Activated naive CD4-positive, alpha-beta T cell (primary cell): Measurements from ENCODE around the gene SEMA3A.

Experiments used
- DNase-seq, 4 experiments: peaks; one replicate each; lab custom pipeline; 2025; lab: John Stamatoyannopoulos, UW

The SEMA3A gene

DNA sequence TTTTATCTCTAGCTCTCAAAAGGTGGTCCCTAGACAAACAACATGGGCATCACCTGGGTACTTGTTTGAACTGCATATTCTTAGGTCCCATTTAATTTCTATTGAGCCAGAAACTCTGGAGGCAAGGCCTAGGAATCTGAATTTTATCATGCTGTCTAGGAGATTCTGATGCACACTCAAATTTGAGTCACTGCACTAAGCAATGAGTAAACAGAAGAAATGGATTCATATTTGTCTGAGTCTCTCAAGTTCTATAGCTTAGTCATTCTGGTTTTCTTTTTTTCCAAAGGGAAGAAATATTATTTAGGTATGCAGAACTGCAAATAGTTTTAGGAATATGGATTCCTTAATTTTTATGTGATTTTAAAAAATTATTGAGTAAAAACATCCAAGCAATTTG is 185.5 kb downstream of the SEMA3A start:
- no peak for DNase-seq

DNA sequence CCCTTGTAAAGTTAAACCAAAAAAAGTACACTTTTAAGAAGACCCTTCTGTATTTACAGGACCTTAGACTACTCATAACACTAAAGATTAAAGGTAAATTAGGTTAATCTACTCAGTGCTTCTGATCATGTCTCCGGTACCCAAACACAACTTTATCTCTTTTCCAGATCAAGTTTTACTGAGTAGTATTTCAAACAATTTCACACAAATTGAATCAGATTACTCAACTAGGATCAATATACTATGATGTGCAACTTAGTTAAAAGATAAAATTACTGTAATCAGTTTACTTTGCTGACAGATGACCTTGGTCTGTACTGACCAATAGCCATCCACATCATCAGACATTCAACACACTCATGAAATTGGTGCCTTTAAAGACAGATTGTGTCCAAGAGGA is 191.4 kb downstream of the SEMA3A start:
- no peak for DNase-seq

DNA sequence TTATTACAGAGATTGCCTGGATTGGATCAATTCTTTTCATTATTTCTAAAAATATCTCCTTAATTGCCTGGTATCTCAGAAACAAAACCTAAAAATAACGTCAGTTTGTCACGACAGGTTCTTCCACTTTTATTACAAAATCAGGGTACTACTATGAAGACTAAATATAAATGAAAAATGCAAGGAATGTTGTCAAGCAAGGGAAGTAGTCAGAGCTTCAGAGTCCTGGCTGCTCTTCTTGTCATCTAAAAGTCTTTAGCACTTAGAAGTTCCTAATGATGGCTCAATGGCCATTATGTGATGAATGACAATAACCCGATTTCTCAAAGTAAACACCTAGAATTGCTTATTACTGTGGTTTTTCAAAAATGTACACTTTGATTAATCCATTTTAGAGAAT is 192.2 kb downstream of the SEMA3A start:
- no peak for DNase-seq

DNA sequence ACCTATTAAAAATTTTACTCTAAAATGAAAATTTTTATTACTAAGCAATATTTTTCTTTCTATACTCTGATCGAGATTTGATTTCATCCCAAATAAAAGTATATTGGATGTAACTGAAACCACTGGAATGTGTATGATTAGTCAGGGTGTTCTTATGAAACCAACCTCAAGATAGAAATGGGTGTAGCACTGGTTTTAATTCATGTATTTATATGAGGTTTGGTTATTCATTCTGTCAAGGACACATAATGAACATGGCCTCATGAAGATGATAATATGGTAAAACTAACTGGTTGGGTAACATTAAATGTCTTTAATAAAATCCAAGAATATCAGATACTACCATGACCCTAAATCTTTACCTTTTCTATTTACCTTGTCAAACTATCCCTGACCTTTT is 197.7 kb downstream of the SEMA3A start:
- no peak for DNase-seq

DNA sequence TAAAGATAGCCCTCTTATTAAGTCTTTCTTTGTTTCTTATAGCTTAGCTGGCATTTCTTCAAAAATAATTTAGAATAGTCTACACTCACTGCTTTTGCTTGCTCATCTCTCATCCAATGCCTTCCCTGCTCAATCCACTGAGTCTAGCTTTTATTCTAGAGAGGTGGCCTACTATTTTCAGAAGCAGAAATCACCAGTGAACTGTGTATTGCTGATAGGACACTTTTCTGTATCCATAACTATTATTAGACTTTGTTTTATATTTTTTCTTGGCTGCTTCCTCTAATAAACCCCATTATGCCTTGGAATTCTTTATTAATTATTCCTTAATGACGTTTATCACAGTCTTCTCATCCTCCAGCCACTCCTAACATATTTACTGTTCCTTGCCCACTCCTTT is 206.8 kb downstream of the SEMA3A start:
- DNase-seq: no peak

DNA sequence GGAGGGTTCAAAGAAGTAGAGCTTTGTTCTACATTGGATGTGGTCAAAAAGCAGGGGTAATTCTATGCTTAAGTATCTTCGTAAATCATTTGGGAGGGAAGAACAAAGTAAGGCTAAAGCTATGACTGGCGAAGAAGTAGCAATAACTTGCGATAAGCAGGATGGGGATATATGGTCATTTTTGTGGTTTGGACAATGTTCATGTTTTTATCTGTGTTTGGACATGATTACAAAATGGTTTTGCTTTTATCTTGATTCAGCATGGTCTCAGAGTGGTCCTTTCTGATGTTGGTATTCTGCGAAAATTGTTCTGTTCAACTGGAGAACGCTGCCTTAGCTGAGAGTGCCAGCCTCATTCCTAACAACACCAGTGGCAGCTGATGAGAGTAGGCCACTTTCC is 208.8 kb downstream of the SEMA3A start:
- no peak for DNase-seq

DNA sequence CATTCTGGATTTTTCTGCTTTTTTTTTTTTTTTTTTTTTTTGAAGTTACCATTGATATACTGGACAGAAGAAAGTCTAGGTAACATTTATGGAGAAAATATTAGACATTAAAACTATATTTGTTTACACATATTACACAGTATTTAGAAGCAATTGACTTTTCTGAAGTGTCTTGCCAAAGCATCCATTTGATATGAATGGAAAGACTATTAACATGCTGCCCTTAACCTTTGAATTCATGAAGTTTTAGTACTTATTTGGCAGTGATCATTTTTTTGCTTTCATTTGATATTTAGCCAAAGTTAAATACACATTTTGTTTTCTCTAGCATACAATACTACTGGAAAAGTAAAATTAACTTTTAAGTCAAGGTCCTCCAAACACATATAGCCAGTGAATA is 210.0 kb downstream of the SEMA3A start:
- no peak for DNase-seq

DNA sequence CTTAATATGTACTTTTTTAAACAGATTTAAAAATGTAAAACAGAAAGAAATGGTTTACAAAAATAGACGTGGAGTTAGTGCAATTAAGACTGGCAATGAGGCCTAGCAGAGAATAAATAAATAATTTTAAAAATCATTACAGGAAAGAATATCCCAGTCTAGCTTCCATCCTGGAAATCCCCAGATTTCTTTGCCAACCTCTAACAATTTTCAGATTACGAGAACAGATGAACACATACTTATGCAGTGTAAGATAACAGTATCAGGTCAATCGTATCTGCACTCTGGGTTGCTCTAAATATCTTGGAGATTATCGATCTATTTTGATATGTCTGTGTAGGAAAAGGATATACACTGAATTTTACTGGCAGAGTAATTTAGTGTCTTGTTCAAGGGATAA is 210.5 kb downstream of the SEMA3A start:
- DNase-seq: no peak

DNA sequence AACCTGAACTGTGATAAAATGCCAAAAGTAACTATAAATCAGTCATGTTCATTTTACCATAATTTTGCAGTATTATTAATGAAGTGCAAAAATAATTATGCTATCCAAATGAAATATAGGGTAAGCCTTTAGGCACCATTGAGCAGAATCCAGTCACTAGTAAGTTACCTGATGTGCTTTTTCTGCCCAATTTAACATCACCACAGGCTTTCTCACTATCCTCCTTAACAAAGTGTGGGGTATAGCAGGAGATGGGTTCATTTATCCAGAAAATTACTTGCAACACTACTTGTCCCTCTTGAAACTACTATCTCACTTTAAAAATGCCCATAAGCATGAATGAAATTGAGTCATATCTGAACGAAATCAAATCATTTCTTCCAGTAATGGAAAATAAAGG is 211.0 kb downstream of the SEMA3A start:
- no peak for DNase-seq

DNA sequence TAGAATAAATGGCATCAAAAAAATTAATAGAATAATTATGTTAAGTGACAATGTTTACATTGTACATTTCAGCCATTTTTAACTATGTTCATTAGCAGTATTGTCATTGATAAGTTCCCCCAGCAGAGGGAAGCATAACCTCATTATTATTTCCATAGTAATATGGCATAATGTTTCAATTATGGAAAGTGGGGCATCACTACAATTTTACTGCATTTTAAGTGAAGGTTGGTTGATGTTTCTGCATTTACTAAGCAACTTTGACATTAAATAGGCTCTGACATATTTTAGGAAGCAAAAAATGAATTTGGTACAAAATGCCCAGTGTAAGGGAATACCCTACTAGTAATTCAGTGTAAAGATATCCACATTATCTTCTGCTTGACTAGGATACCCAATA is 218.3 kb downstream of the SEMA3A start:
- no peak for DNase-seq

DNA sequence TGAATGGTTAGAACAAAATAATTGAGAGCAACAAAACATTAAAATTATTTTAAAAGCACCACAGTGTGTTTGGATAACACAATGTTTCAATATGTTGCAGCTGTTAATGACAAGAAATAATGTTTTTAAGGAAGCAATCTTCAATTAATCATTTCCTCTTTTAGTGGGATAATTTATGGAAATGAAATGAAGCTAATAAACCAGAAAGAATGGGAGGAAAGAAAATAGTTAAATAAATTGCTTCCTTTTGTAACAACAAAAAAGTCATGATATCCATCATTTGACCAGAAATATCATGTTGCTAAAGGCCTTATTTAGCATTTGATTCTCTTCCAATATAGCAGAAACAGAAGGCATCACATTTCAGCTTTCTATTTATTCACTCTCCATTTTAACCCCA is 224.5 kb downstream of the SEMA3A start:
- no peak for DNase-seq

DNA sequence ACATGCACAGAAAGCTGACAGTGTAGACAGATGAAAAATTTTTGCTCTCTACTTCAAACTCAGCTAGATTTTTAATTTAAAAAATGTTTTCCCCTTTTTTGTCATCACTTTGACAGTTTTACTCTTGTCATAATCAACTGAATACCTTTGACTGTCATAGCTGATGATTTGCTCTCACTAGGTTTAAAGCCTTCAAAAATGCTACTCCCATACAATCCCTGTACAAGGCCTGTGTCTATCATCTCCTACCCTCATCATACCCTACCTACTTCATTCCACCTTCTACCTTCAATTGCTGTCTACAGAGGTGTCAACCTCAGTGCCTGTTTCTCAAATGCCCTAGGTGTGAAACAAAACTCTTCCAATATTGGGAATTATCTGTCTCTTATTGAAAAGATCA is 230.3 kb downstream of the SEMA3A start:
- DNase-seq: no peak

DNA sequence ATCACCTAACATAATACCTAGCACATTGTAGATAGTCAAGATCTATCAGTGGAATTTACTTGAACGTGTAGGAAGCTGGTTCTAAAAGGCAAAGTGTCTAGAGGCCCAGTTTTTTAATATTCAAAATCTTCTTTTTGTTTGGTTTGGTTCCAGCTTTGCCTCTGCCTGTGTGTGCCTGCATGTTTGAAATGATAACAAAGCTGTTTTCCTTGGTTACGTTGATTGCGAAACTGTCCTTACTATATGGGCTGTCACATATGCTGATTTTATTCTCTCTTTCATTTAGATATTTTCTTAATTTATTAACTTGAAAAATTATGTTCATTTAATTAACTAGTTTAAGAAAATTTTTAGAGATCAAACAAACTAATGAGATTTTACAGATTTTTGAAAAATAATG is 237.3 kb downstream of the SEMA3A start:
- DNase-seq: no peak

DNA sequence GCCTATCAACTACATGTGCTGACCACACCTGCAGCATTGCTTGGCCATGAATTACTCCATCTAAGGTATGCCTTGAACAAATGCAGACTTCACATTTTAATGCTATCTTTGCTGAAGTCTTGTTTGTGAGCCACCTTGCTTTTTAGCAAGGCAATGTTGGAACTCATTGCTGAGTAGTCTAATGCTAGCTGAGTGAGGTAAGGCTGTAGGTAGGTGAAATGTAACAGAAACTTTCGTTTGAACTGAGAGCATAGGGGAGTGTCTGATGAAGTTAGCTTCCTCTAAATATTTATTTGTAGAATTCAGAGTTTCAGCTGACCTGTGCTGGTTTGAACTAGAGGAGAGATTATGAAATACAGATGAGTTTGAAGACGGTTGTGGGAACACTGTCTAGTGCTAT is 238.5 kb downstream of the SEMA3A start:
- DNase-seq: no peak

DNA sequence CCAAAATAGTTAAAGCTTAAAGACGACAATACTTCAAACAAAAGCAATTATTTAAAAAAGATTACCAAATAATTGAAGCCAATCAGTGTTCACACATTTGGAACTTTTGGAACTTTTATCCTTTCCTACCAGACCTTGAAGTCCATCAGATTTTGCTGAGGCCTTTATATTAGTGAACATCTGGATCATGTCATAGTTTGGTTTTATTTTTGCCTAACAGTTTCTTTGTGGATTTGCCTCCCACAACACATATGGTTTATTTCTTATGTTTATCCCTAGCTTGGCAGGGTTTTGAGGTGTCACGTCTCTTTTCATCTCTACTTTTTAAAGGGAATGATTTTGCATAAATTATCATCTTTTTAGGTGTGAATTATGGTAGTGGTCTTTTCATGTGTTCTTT is 242.4 kb downstream of the SEMA3A start:
- no peak for DNase-seq

DNA sequence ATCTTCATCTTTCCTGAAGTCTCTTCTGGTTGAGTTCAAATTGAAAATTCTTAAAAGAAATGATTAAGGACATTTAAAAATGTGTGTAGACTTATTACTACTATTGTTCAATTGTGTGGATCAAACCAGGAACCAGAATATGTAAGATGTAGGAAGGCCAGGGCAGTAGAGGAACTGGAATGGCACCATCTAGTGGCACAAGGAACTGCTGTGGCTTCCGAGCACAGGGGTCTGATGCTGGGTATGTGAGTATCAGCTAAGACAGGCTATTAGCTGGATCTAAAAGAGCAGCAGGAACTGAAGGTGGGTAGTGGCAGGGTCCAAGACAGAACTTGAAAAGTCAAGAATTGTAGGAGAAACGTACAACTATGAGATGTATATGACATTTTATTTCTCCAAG is 247.3 kb downstream of the SEMA3A start:
- no peak for DNase-seq

DNA sequence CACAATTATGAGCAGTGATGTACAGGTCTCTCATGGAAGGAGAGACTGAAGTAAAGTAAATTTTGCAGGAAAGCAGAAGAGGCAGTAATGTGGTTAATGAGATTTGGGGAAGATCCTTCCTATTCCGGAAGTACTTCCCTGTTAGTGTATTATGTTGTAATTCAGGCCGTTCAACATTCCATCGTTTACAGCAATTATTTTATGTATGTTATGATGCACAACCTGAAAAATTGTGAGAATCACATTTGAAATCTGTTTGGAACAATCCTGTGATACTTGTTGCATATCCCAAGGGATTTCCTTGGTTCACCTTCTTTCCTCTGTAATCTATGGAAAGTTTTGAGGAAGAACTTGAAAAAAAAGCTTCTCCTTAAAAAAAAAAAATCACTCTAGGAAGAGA is 247.8 kb downstream of the SEMA3A start:
- no peak for DNase-seq

DNA sequence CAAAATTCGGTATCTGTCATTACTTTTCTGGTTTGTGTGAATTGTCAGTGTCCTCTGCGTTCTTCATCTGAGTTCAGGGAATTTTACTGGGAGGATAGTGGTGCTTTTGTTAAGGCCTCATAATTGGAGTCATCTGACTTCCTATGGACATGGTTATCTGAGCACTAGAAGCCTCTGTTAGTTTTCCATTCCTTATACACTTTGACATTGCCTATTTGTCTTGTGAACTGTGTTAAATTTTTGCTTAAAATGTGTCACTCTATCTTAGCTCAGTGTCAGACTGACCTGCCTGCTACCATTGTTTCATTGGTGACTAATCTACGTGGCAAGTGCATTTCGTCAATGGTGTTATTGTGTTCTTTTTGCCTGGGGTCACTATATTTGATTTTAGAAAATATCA is 253.3 kb downstream of the SEMA3A start:
- DNase-seq: no peak

DNA sequence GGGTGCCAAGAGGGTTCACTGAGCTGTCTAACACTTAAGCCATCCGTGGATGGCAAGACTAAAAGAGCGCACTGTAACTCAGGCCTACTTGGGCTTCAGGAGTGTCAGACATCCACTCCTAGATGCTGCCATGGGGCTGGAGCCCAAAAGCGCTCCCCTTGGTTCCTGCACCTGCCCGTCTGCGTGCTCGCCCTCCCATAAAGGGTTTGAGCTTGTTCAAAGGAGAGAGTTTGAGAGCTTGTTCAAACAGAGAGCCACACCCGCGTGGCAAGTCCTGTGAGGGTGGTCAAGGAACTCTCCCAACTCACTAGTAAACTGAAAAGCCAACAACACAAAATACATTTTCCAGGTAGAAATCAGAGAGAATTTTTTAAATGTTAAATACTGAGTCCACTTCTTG is 256.7 kb downstream of the SEMA3A start:
- no peak for DNase-seq

DNA sequence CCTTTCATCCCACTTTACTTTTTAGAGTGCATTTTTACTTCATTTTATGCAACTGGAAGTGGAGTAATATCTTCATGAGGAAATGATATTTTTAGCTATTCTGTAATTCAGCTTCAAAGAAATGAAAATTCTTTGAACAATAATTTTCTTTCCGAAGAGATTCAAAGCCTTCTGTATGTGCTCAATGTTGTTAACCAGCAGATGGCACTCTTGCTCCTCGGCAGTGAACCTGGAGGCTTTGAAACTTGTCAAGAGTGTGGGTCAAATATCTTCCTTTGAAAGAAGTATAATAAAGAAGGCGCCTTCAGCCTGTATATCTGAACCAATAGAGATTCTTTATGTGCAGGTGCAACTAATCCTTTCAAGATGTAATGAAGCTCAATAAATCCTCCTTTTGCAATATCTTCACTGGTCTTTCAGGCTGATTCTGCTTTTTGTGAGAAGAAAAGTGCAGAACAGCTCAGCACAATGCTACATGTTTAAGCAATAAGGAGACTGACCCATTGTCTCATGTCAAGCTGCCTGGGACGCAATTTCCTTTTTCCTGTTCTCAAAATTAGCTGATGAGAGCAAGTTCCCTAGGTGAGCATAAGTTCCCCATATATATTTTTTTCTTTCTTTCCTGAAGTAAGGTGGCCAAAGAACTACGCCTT is 258.4 kb downstream of the SEMA3A start:
- DNase-seq: peak in 1 of 4 experiments; percentile 20

DNA sequence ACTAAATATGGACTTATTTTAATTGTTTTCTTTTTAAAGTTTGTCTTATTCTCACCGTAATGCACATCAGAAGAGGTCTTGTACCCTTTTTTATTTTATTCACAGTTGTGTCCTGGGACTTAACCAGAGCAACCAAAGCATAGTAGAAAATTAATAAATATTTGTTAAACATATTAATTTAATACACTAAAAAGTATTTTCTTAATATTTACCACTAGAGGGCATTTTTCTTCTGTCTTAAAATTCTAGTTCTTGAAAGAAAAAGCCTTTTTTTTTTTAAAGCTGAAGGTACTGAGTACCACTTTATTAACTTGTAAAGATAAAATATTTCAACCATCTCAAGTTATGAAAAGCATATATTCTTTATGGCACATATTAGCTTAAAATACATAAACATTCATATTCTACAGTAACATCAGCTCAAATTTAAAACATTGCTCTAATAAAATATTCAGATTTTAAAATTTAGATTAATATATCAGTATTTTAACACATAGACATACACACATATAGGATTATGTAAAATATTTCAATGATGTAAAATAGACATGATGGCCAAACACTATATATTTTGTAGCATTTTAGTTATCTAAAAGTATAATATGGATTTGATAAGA is 260.4 kb downstream of the SEMA3A start:
- no peak for DNase-seq

DNA sequence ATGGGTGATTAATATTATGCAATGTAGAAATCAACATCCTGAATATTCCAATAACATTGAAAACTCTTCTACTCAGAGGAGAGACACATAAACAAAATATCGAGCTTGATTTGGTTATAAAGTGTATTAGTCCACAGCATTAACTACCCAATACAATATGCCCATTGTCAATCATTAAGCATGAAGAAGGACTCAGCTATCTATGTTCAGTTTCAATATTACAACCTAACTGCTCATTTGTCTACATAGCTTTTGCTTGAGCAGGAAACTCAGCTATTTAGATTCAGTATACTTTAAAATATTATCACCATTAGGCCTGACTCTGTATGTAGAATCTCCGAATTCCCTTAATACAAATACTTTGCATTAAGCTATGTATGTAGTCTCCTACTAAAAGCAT is 262.6 kb downstream of the SEMA3A start:
- DNase-seq: no peak

DNA sequence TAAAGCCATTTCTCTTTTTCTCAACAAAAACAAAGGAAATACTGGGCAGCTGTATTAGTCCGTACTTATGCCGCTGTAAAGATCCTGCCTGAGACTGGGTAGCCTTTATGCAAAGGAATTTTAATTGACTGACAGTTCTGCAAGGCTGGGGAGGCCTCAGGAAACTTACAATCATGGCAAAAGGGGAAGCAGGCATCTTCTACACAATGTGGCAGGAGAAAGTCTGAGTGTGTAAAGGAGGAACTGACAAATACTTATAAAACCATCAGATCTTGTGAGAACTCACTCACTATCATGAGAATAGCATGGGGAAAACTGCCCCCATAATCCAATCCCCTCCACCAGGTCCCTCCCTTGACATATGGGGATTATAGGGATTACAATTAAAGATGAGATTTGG is 264.3 kb downstream of the SEMA3A start:
- DNase-seq: no peak

DNA sequence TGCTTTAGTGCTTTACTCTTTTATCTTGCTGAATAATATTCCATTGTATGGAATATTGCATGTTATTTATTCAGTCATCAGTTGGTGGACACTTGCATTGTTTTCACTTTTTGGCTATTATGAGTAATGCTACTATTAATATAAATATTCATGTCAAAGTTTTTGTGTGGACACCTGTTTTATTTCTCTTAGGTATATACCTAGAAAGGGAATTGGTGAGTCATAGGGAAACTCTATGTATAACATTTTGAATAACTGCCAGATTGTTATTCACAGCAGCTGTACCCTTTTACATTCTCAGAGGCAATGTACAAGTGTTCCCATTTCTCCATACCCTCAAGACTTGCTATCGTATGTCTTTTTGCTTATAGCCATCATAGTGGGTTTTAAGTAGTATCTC is 268.7 kb downstream of the SEMA3A start:
- no peak for DNase-seq
